Upper lobe of right lung (tissue), 1 donor: ENCODE results near the gene TTC7B. TPM values are rescaled to one million over a fixed set of nuclear protein-coding genes. Genes with fewer than 3 reads are reported as not detected.

Experiments used
- ATAC-seq: fragments of 200-7000 bp; cut with Tn5 transposase; one replicate; pipeline ENCODE4 v1.9.1; 2020; ENCODE audit warnings: mild to moderate bottlenecking, moderate library complexity
- DNase-seq: peaks from one replicate; pipeline ENCODE4 v3.0.0-alpha.2; 2020
- H3K27ac ChIP-seq: fragments of 200-600 bp; one replicate; pipeline ENCODE4 v1.8.0; 2022
- H3K27me3 ChIP-seq: fragments of 200-600 bp; one replicate; pipeline ENCODE4 v1.8.0; 2022; ENCODE audit warnings: mild to moderate bottlenecking
- H3K36me3 ChIP-seq: fragments of 200-600 bp; one replicate; pipeline ENCODE4 v1.8.0; 2022
- H3K4me1 ChIP-seq: fragments of 200-600 bp; one replicate; pipeline ENCODE4 v1.8.0; 2022
- H3K4me3 ChIP-seq: fragments of 200-600 bp; one replicate; pipeline ENCODE4 v1.8.0; 2022; ENCODE audit warnings: mild to moderate bottlenecking
- H3K9me3 ChIP-seq: fragments of 200-600 bp; one replicate; pipeline ENCODE4 v1.8.0; 2022
- intact Hi-C: fragments of 100-400 bp; cut with DNase I; formaldehyde crosslinking; loops from one replicate; pipeline ENCODE4 v1.11.0; 2022
- total RNA-seq: library from RNA; stranded (reverse); fragmentation: NEBNext Ultra II Directional; extraction: Animal tissue kit (Norgen Biotek cat#: 25700); gene quantifications from one replicate; pipeline ENCODE4 v1.2.1, GENCODE V29; 2021
- TF ChIP-seq, protein P1 (sequence below): fragments of 200-600 bp; IDR thresholded peaks from one replicate; pipeline ENCODE4 v1.8.0; 2022; ENCODE audit warnings: antibody characterized with exemption
- donor health status: DM: no; HTN: yes; CAD: no; lungs with severe emphysema.

The TTC7B gene
- total RNA-seq, 1 donor from 2014 or later: 41.5 TPM

DNA sequence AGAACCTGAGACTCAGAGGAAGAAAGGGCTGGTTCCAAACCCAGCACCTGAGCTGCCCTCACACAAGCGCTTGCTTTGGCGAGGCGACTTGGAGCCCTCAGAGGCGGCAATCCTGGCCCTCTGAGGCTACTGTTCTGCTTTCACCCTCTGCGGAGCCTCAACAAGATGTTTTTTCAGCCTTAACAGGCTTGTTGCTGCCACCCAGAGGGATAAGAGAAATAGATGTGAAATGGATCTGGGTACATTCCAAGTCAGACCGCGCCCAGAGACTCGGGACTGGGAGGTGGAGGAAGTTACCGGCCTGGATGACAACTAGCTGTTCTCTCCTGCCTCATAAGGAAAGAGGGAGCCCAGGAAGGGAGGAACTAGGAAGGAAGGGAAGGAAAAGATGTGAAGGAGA lies 89.6 kb downstream of the TTC7B start:
- no peak overlapping the region for H3K27ac ChIP-seq
- intact Hi-C loops: no loop called here
- TF ChIP-seq, protein P1, sequence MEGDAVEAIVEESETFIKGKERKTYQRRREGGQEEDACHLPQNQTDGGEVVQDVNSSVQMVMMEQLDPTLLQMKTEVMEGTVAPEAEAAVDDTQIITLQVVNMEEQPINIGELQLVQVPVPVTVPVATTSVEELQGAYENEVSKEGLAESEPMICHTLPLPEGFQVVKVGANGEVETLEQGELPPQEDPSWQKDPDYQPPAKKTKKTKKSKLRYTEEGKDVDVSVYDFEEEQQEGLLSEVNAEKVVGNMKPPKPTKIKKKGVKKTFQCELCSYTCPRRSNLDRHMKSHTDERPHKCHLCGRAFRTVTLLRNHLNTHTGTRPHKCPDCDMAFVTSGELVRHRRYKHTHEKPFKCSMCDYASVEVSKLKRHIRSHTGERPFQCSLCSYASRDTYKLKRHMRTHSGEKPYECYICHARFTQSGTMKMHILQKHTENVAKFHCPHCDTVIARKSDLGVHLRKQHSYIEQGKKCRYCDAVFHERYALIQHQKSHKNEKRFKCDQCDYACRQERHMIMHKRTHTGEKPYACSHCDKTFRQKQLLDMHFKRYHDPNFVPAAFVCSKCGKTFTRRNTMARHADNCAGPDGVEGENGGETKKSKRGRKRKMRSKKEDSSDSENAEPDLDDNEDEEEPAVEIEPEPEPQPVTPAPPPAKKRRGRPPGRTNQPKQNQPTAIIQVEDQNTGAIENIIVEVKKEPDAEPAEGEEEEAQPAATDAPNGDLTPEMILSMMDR: peak; percentile 25
- DNase-seq (no peak), ATAC-seq (peak; percentile 79)
- H3K9me3 ChIP-seq: no peaks in the 10 kb centered on the region
- H3K36me3 ChIP-seq: no peaks in the 10 kb centered on the region
- H3K27me3 ChIP-seq: no peaks in the 10 kb centered on the region
- no peak overlapping the region for H3K4me3 ChIP-seq
- H3K4me1 ChIP-seq: peaks cover 4% of the 10 kb centered on the region

GRCh38 chr14:90724866-90725265 lies 91.4 kb downstream of the TTC7B start:
- H3K4me1 ChIP-seq: peaks cover 4% of the 10 kb centered on the region
- ATAC-seq (no peak), DNase-seq (no peak)
- intact Hi-C loops: no loop called here
- no peak overlapping the region for H3K4me3 ChIP-seq
- H3K9me3 ChIP-seq: no peaks in the 10 kb centered on the region
- H3K36me3 ChIP-seq: no peaks in the 10 kb centered on the region
- no peak overlapping the region for H3K27ac ChIP-seq
- no peaks in the 10 kb centered on the region for H3K27me3 ChIP-seq
- TF ChIP-seq, protein P1: no peak

GRCh38 chr14:90722590-90722989 lies 93.6 kb downstream of the TTC7B start:
- H3K36me3 ChIP-seq: no peaks in the 10 kb centered on the region
- no peaks in the 10 kb centered on the region for H3K27me3 ChIP-seq
- no peak for DNase-seq
- H3K27ac ChIP-seq: no peak overlapping the region
- H3K4me1 ChIP-seq: peaks cover 4% of the 10 kb centered on the region
- intact Hi-C loops: no loop called here
- no peaks in the 10 kb centered on the region for H3K9me3 ChIP-seq
- TF ChIP-seq, protein P1: no peak
- ATAC-seq: peak; percentile 38
- no peak overlapping the region for H3K4me3 ChIP-seq

DNA sequence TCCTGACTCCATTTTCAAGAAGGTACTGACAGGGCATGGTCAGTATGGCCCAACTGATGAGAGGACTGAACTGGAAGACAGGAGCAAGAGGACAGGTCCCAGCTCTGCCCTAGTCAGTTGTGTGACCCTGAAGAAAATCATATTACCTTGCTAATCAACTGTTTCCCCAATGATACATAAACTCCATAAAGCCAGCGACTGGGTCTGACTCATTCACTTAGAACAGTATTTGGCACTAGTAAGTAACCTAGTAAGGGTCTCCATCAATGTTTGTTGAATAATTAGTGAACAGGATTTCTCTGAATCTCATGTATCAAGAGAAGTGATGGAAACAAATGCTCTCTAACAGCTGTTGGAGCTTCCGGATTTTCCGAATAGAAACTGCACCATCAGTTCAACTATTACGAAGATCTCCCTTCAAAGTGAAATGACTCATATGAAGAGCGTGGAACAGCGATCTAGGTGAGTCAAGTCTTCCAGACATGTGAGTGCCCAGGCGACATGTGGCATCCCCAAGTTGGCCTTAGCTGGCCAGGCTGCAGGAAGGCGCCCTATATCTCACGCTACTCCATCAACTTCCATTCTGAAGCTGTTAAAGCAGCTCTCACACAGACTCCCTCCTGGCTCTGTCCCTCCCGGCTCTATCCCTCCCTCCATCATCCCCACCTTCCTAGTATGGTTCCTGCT lies 94.5 kb downstream of the TTC7B start:
- ATAC-seq (no peak), DNase-seq (no peak)
- Histone ChIP-seq H3K4me1 (peaks cover 4% of the 10 kb centered on the region), H3K4me3 (no peak overlapping the region), H3K27ac (no peak overlapping the region), H3K36me3 (no peaks in the 10 kb centered on the region), H3K9me3 (no peaks in the 10 kb centered on the region), H3K27me3 (no peaks in the 10 kb centered on the region)
- TF ChIP-seq, protein P1: no peak
- intact Hi-C loops: no loop called here

GRCh38 chr14:90720832-90721231 lies 95.4 kb downstream of the TTC7B start:
- Histone ChIP-seq H3K36me3 (no peaks in the 10 kb centered on the region), H3K27ac (no peak overlapping the region), H3K27me3 (no peaks in the 10 kb centered on the region), H3K4me1 (no peaks in the 10 kb centered on the region), H3K9me3 (no peaks in the 10 kb centered on the region), H3K4me3 (no peak overlapping the region)
- no peak for ATAC-seq
- TF ChIP-seq, protein P1: no peak
- DNase-seq: no peak
- intact Hi-C loops: no loop called here

DNA sequence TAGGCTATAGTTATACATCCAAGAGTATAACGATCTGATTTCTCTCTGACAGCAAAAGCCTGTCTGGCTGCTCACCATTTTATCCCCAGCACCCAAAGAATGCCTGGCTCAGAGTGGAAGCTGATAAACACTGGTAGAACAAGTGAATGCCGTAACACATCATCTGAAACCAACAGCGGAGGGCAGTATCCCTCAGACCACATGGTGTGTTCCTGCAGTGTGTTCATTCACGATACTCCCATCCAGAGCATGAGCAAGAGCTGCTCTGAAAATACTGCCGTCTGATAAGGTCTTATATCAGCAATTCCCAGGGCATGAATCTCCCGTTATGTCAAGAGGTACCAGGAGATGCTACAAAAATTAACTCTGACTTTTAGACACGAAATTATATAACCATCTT lies 95.9 kb downstream of the TTC7B start:
- intact Hi-C loops: no loop called here
- no peaks in the 10 kb centered on the region for H3K9me3 ChIP-seq
- no peak overlapping the region for H3K27ac ChIP-seq
- no peaks in the 10 kb centered on the region for H3K4me1 ChIP-seq
- H3K36me3 ChIP-seq: no peaks in the 10 kb centered on the region
- H3K27me3 ChIP-seq: no peaks in the 10 kb centered on the region
- H3K4me3 ChIP-seq: no peak overlapping the region
- no peak for ATAC-seq
- TF ChIP-seq, protein P1: no peak
- no peak for DNase-seq
